Parathyroid adenoma (tissue), 2 donors: ENCODE measurements around the gene DGLUCY.

ENCODE experiments used
- H2AFZ ChIP-seq: fragments of 300-600 bp; sonication (generic); one replicate; pipeline ENCODE4 v1.7.0; 2017; ENCODE audit warnings: antibody characterized with exemption, mild to moderate bottlenecking
- H3K27ac ChIP-seq: fragments of 300-600 bp; sonication (generic); one replicate; pipeline ENCODE4 v1.7.0; 2017
- H3K27me3 ChIP-seq: fragments of 300-600 bp; sonication (generic); one replicate; pipeline ENCODE4 v1.7.0; 2017; ENCODE audit warnings: low read length; ENCODE audit not compliant: control insufficient read depth, insufficient read depth
- H3K36me3 ChIP-seq: fragments of 300-600 bp; sonication (generic); one replicate; pipeline ENCODE4 v1.7.0; 2017; ENCODE audit warnings: low read length; ENCODE audit not compliant: control insufficient read depth, insufficient read depth
- H3K4me1 ChIP-seq: fragments of 300-600 bp; sonication (generic); one replicate; pipeline ENCODE4 v1.7.0; 2017; ENCODE audit warnings: control low read depth
- H3K4me2 ChIP-seq: fragments of 300-600 bp; sonication (generic); one replicate; pipeline ENCODE4 v1.7.0; 2017; ENCODE audit warnings: low read length
- H3K4me3 ChIP-seq: fragments of 300-600 bp; sonication (generic); one replicate; pipeline ENCODE4 v1.7.0; 2017; ENCODE audit warnings: low read depth, low read length
- H3K79me2 ChIP-seq: fragments of 300-600 bp; sonication (generic); one replicate; pipeline ENCODE4 v1.7.0; 2017; ENCODE audit warnings: control low read depth
- H3K9ac ChIP-seq: fragments of 300-600 bp; sonication (generic); one replicate; pipeline ENCODE4 v1.7.0; 2017; ENCODE audit warnings: mild to moderate bottlenecking
- H3K9me3 ChIP-seq: fragments of 300-600 bp; sonication (generic); one replicate; pipeline ENCODE4 v1.7.0; 2017; ENCODE audit warnings: low read length; ENCODE audit not compliant: control insufficient read depth
- TF ChIP-seq, protein P1 (sequence below): fragments of 300-600 bp; sonication (generic); IDR thresholded peaks from one replicate; pipeline ENCODE4 v1.7.0; 2017; ENCODE audit warnings: antibody characterized with exemption, mild to moderate bottlenecking
- donor health status: primary hyperparathyroidism.

DGLUCY gene

DNA sequence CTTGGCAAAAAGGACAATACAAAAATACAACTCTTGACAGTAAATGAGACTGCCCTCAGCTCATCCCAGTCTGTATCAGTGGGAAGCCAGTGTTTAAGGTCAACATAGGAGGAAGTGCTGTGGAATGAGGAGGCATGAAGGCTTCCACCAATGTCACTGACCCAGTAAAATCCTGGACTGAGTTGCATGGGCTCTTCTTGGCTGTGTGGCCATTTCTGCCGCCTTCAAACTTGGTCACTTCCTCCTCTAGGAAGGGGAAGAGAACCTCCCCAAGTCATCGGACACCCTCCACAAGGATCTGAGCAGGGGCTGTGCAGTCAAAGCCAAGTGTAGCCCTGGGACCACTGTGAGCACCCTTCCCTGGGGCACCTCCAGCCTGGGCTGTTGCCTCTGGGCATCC, 118.7 kb downstream of the DGLUCY start:
- no peaks in the 10 kb centered on the region for H3K27me3 ChIP-seq
- no peak overlapping the region for H3K27ac ChIP-seq
- no peak overlapping the region for H2AFZ ChIP-seq
- H3K4me1 ChIP-seq: no peaks in the 10 kb centered on the region
- no peaks in the 10 kb centered on the region for H3K79me2 ChIP-seq
- H3K9ac ChIP-seq: no peak overlapping the region
- no peaks in the 10 kb centered on the region for H3K9me3 ChIP-seq
- no peaks in the 10 kb centered on the region for H3K36me3 ChIP-seq
- no peak overlapping the region for H3K4me3 ChIP-seq
- TF ChIP-seq, protein P1, sequence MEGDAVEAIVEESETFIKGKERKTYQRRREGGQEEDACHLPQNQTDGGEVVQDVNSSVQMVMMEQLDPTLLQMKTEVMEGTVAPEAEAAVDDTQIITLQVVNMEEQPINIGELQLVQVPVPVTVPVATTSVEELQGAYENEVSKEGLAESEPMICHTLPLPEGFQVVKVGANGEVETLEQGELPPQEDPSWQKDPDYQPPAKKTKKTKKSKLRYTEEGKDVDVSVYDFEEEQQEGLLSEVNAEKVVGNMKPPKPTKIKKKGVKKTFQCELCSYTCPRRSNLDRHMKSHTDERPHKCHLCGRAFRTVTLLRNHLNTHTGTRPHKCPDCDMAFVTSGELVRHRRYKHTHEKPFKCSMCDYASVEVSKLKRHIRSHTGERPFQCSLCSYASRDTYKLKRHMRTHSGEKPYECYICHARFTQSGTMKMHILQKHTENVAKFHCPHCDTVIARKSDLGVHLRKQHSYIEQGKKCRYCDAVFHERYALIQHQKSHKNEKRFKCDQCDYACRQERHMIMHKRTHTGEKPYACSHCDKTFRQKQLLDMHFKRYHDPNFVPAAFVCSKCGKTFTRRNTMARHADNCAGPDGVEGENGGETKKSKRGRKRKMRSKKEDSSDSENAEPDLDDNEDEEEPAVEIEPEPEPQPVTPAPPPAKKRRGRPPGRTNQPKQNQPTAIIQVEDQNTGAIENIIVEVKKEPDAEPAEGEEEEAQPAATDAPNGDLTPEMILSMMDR: no peak
- no peak overlapping the region for H3K4me2 ChIP-seq

DNA sequence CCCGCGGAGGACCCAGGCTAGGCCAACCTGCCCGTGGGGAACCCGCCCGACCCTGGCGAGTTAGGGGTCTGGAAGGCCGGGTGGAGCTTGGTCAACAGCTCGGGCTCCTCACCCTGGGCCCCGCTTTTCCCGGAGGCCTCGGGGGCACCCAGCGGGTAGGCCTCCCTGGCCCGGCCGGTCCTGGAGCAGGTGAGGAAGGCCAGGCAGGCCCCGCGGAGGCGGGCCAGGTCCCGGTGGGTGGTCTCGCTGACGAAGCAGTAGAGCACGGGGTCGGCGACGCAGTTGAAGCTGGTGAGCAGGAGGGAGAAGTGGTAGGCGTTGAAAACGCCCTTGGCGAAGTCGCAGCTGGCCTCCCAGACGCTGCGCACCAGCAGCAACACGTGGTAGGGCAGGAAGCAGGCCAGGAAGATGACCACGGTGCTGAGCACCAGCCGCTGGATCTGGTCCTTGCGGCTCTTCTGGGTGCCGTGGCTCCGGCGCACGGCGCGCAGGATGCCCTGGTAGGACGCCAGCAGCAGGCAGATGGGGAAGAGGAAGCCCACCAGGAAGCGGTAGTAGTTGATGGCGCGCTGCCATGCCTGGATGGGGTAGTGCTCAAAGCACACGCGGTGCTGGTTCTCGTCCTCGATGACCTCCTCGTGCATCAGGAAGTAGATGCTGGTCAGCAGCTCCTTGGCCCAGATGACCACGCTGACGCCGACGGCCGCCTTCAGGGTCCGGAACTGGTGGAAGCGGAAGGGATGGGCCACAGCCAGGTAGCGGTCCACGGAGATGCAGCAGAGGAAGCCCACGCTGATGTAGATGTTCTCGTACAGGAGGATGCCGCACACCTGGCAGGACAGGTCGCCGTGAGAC, 120.3 kb downstream of the DGLUCY start:
- H3K4me2 ChIP-seq: no peak overlapping the region
- H3K9me3 ChIP-seq: no peaks in the 10 kb centered on the region
- H3K9ac ChIP-seq: no peak overlapping the region
- no peaks in the 10 kb centered on the region for H3K4me1 ChIP-seq
- H2AFZ ChIP-seq: no peak overlapping the region
- H3K27me3 ChIP-seq: no peaks in the 10 kb centered on the region
- H3K4me3 ChIP-seq: no peak overlapping the region
- TF ChIP-seq, protein P1: no peak
- H3K79me2 ChIP-seq: no peaks in the 10 kb centered on the region
- no peak overlapping the region for H3K27ac ChIP-seq
- no peaks in the 10 kb centered on the region for H3K36me3 ChIP-seq

DNA sequence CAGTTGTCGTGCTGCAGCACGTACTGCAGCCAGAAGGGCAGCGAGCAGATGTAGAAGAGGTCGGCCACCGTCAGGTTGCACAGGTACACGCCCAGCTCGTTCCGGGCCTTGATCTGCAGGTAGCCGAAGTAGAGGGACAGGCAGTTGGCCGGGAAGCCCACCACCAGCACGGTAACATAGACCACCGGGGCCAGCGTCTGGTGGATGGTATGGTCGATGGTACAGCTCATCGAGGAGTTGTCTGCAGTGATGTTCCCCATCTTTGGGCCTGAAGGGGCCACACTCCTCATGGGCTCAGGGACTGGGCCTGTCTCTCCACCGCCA, 120.9 kb downstream of the DGLUCY start:
- TF ChIP-seq, protein P1: no peak
- H3K4me3 ChIP-seq: no peak overlapping the region
- no peak overlapping the region for H3K4me2 ChIP-seq
- H3K36me3 ChIP-seq: no peaks in the 10 kb centered on the region
- H3K27ac ChIP-seq: no peak overlapping the region
- no peak overlapping the region for H3K9ac ChIP-seq
- no peaks in the 10 kb centered on the region for H3K79me2 ChIP-seq
- no peaks in the 10 kb centered on the region for H3K4me1 ChIP-seq
- no peaks in the 10 kb centered on the region for H3K9me3 ChIP-seq
- H3K27me3 ChIP-seq: no peaks in the 10 kb centered on the region
- no peak overlapping the region for H2AFZ ChIP-seq

DNA sequence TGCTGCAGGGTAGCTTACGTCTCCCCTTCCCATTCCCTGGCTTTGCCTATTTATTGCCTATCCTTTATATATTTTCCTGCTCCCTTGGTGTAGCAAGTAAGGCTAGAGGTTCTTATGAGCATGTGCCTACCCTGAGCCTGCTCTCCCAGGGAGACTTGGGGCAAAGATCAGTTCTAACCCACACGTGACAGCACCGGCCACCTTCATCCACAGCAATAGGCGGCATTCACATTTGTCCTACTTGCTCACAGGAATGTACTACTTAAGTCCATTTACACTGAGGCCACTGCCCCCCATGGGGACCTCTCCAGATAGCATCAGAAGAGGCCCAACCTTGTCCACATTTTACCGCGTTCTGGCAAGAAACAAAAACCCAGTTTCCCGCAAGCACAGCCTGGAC, 122.0 kb downstream of the DGLUCY start:
- Histone ChIP-seq H3K4me1 (no peaks in the 10 kb centered on the region), H3K36me3 (no peaks in the 10 kb centered on the region), H3K79me2 (no peaks in the 10 kb centered on the region), H3K9me3 (no peaks in the 10 kb centered on the region), H3K27ac (no peak overlapping the region), H3K4me2 (no peak overlapping the region), H2AFZ (no peak overlapping the region), H3K9ac (no peak overlapping the region), H3K4me3 (no peak overlapping the region), H3K27me3 (no peaks in the 10 kb centered on the region)
- TF ChIP-seq, protein P1: no peak

DNA sequence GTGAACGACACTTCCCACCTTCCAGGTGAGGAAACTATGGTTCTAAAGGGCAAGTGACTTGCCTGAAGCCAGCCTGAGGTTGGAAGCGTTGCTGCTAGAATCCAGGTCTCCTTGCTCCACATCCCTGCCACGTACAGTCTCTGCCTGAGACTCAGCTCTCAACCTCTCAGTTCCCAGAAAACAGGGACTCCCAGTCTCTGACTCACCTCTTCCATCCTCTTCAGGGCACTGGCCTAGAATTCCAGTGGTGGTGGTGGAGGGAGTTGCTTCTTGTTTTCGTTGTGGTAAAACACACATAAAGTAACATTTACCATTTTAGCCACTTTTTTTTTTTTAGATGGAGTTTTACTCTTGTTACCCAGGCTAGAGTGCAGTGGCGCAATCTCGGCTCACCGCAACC, 123.3 kb downstream of the DGLUCY start:
- Histone ChIP-seq H3K36me3 (no peaks in the 10 kb centered on the region), H3K27me3 (no peaks in the 10 kb centered on the region), H3K79me2 (no peaks in the 10 kb centered on the region), H3K9me3 (no peaks in the 10 kb centered on the region), H3K4me1 (no peaks in the 10 kb centered on the region), H2AFZ (no peak overlapping the region), H3K9ac (no peak overlapping the region), H3K27ac (no peak overlapping the region), H3K4me3 (no peak overlapping the region), H3K4me2 (no peak overlapping the region)
- TF ChIP-seq, protein P1: no peak
